ENCODE measurements around the gene USP47. TPM values are rescaled to one million over a fixed set of nuclear protein-coding genes. Genes with fewer than 3 reads are reported as not detected.

The USP47 gene
- total RNA-seq, 120 experiments from 2014 or later = 49.7 to 92.3 (median 69.2) TPM

Other genes with a start within 250 kb of the USP47 start
- gene GALNT18, start 220.0 kb upstream of the USP47 start, total RNA-seq = 10 to 100 TPM; 15.6 to 50.3 (median 32.5) TPM
- gene DKK3, start 166.7 kb downstream of the USP47 start, total RNA-seq = 1,000 to 10,000 TPM in 9 of 120 experiments, 100 to 1,000 TPM in 111; 391 to 1,132 (median 804) TPM

Data from dorsolateral prefrontal cortex (tissue), 118 donors.